Suprapubic skin (tissue), 4 donors: ENCODE results near the gene DECR2.

Source experiments
- EP300 ChIP-seq: sonication (generic); formaldehyde crosslinking; IDR thresholded peaks from one replicate; pipeline ENCODE4 v1.6.1; 2017; ENCODE audit warnings: antibody characterized with exemption
- POLR2A ChIP-seq, 2 donors: fragments of 450-650 bp; IDR thresholded peaks; one replicate each; pipeline ENCODE4 v1.6.1; 2017; ENCODE audit warnings: antibody characterized with exemption in 2 of 2, mild to moderate bottlenecking in 2 of 2, moderate library complexity in 2 of 2
- POLR2AphosphoS5 ChIP-seq, 3 donors: sonication (generic); formaldehyde crosslinking; IDR thresholded peaks; one replicate each; pipeline ENCODE4 v1.6.1; 2017; ENCODE audit warnings: antibody characterized with exemption in 3 of 3
- TF ChIP-seq, protein P1 (sequence below), 2 donors: fragments of 200-600 bp in 1 of 2; fragments of 450-650 bp in 1 of 2; sonication (generic) in 1 of 2; IDR thresholded peaks; one replicate each; pipeline ENCODE4 v1.5.1; 2016 to 2019; ENCODE audit warnings: antibody characterized with exemption in 2 of 2, mild to moderate bottlenecking in 1 of 2, moderate library complexity in 1 of 2

DNA sequence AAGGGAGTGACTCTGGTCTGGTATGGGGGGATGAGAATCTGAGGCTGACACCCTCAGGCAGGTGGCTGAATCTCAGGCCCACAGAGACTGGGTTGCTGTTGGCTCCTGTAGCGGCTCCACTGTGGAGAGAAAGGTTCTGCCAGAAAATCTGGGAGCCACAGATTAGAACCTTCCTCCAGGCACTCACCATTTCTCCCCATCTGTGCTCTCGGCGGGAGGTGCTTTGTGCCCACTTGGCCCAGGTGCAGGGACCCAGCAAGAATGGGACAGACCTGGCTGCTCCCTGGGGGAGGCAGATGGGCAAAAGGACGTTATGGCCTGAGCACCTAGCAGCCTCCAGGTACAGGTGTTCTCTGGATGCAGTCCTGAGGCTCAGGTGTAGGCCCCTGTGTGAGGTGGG lies 43.9 kb downstream of the DECR2 start:
- TF ChIP-seq, protein P1, sequence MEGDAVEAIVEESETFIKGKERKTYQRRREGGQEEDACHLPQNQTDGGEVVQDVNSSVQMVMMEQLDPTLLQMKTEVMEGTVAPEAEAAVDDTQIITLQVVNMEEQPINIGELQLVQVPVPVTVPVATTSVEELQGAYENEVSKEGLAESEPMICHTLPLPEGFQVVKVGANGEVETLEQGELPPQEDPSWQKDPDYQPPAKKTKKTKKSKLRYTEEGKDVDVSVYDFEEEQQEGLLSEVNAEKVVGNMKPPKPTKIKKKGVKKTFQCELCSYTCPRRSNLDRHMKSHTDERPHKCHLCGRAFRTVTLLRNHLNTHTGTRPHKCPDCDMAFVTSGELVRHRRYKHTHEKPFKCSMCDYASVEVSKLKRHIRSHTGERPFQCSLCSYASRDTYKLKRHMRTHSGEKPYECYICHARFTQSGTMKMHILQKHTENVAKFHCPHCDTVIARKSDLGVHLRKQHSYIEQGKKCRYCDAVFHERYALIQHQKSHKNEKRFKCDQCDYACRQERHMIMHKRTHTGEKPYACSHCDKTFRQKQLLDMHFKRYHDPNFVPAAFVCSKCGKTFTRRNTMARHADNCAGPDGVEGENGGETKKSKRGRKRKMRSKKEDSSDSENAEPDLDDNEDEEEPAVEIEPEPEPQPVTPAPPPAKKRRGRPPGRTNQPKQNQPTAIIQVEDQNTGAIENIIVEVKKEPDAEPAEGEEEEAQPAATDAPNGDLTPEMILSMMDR (IDR thresholded peaks at IDR 0.05): no peak
- no peak for TF ChIP-seq POLR2AphosphoS5 (IDR thresholded peaks at IDR 0.05)
- TF ChIP-seq POLR2A (IDR thresholded peaks at IDR 0.05): no peak
- no peak for TF ChIP-seq EP300
